Panc1 (cell line): ENCODE measurements around the gene C3orf49.

ENCODE experiments used
- POLR2AphosphoS5 ChIP-seq: IDR thresholded peaks from 2 replicates; pipeline ENCODE4 v1.6.1; 2012; ENCODE audit warnings: mild to moderate bottlenecking, low read depth, low read length, moderate library complexity
- SIN3A ChIP-seq: IDR thresholded peaks from 2 replicates; pipeline ENCODE4 v1.6.1; 2012; ENCODE audit warnings: low read depth, mild to moderate bottlenecking, low read length, moderate library complexity, borderline replicate concordance; ENCODE audit not compliant: insufficient read depth
- TF ChIP-seq, protein P1 (sequence below): fragments of 450-650 bp; IDR thresholded peaks from 2 replicates; pipeline ENCODE4 v1.5.1; 2017; ENCODE audit warnings: mild to moderate bottlenecking

- TF ChIP-seq SIN3A (no peak), POLR2AphosphoS5 (no peak)
- TF ChIP-seq, protein P1, sequence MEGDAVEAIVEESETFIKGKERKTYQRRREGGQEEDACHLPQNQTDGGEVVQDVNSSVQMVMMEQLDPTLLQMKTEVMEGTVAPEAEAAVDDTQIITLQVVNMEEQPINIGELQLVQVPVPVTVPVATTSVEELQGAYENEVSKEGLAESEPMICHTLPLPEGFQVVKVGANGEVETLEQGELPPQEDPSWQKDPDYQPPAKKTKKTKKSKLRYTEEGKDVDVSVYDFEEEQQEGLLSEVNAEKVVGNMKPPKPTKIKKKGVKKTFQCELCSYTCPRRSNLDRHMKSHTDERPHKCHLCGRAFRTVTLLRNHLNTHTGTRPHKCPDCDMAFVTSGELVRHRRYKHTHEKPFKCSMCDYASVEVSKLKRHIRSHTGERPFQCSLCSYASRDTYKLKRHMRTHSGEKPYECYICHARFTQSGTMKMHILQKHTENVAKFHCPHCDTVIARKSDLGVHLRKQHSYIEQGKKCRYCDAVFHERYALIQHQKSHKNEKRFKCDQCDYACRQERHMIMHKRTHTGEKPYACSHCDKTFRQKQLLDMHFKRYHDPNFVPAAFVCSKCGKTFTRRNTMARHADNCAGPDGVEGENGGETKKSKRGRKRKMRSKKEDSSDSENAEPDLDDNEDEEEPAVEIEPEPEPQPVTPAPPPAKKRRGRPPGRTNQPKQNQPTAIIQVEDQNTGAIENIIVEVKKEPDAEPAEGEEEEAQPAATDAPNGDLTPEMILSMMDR = no peak
Measured at GRCh38 chr3:63779227-63779626, 39.9 kb upstream of the C3orf49 start.
